SK-N-MC (cell line): ENCODE results near the gene NT5C1B.

ENCODE experiments used
- EZH2 ChIP-seq: fragments of 200-600 bp; sonication (generic); IDR thresholded peaks from one replicate; pipeline ENCODE4 v1.6.1; 2017; ENCODE audit warnings: antibody characterized with exemption
- FOXP2 ChIP-seq: optimal IDR thresholded peaks from 2 replicates; pipeline ENCODE3; 2011; ENCODE audit warnings: mild to moderate bottlenecking, moderate library complexity; ENCODE audit not compliant: insufficient read depth; ENCODE audit errors: extremely low read length, control extremely low read depth
- POLR2AphosphoS5 ChIP-seq: IDR thresholded peaks from 2 replicates; pipeline ENCODE4 v1.6.1; 2012; ENCODE audit warnings: mild to moderate bottlenecking, low read depth, low read length, borderline replicate concordance

DNA sequence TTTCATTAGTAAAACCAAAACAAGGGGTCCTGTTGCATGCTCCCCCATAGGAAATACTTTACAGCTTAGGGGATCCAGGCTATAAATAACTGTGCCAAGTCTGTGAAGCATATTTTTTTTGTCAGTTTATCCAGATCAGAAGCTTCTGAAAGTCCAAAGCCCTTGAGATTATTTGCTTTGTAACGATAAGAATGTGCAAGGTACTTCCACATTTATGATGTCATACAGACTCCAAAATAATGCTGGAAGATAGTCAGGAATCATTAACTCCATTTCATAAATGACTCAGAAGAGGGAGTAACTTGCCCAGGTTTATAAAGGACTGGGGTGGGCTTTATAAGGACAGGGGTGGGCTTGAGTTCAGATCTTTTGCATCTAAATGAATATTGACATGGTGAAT, 58.2 kb downstream of the NT5C1B start:
- TF ChIP-seq FOXP2 (no peak), EZH2 (no peak), POLR2AphosphoS5 (no peak)
